SW480 (cell line): ENCODE data around the gene SYNE1.
A peak's percentile ranks its signal among the peaks of the same experiment; 100 is the strongest.

ENCODE experiments used
- DNase-seq: peaks from one replicate; pipeline ENCODE4 v3.0.0-alpha.2; 2016; ENCODE audit warnings: low spot score

The SYNE1 gene

DNA sequence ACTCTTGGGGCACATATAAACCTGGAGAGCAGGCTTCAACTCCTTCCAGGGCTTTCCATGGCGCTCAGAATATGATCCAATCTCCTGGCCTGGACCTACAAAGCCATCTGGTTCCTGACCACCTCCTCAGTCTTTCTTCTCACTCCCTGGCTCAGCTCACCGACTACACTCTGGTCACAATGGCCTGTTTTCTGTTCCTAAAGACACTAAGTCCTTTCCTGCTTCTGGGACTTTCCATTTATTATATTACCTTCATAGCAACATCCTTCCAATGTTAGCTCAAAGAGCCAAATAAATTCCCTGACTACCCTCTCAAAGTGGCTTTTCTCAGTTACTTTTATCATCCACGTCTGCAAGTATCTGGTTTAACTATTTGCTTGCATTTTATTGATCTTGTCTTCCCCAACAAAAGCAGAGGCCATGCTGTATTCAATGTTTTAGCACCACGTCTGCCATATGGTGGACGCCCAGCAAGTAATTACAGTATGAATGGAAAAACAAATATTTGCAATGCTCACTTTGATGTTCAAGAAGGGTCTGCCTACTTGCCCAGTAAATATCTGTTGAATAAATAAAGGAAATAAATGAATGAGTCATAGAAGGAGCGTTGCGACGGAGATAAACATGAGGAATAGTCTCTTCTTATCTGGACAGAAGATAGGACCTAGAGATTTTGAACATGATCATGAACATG lies 501.3 kb downstream of the SYNE1 start:
- DNase-seq, result peak; percentile 47

DNA sequence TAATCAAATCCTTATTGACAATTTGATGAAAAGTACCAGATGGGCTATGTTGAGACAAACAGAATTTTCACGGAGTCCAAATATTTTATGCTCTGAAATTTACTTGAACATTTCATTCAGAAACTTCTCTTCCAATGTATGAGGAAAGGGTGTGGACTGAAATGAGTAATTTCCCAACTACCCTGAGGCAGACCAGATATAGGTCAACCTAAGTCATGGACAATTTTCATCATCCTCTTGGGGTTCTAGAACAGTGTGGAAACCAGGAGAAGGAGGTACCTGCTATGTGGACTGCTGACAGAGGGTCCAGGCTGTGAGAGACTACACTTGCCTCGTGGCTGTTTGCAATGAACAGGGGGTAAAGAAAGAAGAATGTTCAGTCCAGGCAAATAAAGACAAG lies 506.7 kb downstream of the SYNE1 start:
- no peak for DNase-seq

DNA sequence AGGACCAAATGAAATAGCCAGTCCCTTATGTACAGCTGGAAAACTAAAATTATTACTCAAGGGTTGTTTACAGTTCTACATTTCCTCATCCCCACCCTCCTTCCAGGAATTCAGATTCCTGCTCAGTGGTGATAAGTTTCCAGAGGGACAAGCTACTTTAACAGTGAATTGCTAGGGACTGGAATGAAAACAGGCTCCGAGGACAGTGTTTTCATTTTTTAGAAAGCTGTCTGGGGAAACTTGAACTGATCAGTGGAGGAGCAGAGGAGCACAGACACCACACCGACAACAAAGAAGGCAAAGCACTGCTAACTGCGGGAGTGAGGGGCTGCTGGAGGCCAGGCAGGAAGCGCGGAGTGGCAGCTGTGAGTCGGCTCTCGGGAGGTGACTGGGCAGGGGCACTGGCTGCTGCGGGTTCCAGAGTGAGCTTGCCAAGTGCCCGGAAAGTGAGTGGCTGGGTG lies 507.4 kb downstream of the SYNE1 start:
- DNase-seq, result no peak

DNA sequence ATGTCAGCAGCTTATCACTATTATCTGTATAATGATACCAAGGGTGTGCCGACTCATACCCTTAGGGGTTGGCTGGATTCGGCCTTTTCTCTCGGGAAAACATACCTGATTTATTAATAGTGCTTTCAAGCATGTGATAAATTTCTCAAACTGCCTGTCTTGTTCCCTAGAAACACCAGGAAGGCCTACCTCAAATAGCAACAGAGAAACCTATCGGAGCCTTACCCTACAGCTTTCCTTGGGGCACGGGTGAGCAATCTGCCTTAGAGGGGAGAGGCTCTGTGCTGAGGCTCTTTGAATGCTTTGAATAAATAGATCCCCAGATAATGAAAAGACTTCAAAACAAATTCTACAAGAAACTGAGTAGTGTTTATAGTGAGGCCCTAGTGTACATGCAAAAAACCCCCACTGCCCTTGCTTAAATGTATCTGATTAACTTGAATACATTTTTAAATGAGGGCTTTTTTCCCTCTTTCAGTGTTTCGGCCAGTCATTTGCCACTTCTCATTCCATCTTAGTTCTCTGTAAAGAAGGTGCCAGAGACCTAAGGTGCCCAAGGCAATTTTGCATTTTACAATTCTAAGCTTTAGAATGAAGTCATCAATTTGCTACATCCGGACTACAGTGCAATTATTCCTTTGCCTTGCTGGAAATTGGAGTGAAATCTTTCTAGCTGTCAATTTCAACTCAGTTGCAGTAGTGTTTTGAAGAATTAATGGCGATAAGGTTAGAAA lies 509.6 kb downstream of the SYNE1 start:
- DNase-seq, result no peak

DNA sequence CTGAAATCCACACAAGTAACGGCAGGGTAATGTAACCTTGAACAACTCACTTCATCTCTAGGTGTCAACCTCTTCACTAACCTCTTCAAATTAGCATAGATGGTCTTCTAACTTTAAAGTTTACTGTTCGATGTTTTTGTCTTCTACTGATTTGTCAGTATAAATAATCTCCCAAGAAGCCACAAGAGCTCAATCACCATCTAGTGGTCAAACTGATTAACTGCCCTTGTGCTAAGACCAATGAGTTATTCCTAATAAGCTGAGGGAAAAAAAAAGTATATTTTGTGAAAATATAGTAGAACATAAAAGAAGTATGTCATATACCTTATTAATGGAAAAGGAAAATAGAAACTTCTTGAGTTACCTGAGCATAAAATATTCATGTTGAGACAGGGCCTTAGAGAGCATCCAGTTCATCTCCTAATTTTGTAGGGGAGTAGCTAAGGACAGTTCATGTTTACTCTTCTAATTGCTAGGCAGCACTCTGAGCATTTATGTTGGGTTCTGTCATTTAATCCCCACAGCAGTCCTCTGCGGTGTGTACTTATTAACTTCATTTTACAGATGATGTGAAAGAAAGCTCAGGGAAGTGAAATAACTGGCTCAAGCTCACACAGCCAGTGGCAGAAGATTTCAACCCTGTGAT lies 512.6 kb downstream of the SYNE1 start:
- DNase-seq, result peak; percentile 49

DNA sequence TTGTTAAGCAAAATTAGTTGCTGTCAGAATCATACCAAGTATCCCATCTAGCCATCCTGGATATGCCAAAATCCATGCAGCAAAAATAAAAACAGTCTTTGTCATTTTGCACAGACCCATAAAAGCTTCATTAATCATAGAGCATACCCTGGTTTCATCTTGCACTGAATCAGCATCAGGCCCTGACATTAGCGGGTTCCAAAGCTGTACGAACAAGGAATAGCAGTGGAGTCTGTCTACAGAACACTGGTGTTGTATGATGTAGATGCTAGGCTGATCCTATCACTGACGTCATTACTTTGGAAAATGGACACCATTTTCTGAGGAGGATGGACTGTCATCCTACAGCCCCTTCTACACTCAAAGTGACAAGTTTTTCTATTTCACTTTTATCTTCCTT lies 514.1 kb downstream of the SYNE1 start:
- no peak for DNase-seq

DNA sequence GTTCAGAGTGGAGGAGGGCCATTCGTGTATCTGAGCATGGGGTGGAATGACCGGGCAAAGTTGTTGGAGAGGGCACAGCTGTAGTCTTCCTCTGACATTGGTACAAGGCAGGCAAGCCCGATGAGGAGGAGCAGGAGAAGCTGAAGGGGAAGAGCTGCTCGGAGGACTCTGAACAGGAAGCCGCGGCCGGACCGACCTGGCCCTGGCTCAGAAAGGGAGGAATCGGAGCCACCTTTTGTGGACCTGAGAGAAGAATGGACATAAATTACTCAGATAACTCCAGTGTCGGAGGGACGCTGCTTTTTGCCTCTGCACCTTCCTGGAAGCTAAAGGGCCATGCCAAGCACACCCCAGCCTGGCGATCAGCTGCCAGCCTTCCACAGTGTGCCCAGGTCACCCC lies 514.7 kb downstream of the SYNE1 start:
- no peak for DNase-seq

DNA sequence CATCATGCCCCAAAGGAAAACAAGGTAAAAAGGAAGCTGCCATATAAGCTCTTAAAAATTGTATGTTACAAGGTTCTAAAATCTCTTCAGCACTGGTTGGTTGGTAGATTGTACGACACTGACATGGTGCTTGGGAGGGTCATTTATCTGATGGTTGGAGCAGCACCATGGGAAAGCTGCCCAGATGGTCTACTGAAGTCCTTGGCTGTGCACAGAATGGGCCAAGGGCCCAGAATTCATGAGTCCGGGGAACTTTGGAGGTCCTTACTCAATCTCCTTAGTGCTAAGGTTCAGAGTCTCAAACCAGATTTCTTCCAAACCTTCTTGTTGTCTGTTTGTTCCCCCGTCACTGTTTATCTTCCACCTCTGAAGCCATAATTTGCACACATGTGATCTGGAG lies 515.3 kb downstream of the SYNE1 start:
- DNase-seq, result no peak

DNA sequence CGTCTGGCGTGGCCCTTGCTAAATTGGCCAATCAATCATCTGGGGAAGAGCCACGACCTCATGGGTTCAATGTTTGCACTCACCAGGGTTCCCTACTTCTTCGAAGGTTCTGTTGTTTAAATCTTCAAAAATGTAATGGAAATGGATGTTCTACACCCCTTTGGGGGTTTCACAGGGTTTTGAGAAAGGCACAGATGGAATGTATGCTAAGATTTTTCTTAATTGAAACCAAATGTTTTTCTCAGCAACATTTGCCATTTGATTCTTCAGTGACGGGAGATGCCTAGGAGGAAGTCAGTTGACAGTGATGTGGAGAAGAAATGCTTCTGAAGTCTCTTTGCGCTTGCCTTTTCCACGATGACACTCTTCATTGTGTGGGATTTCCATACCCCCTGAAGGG lies 517.3 kb downstream of the SYNE1 start:
- DNase-seq, result no peak

DNA sequence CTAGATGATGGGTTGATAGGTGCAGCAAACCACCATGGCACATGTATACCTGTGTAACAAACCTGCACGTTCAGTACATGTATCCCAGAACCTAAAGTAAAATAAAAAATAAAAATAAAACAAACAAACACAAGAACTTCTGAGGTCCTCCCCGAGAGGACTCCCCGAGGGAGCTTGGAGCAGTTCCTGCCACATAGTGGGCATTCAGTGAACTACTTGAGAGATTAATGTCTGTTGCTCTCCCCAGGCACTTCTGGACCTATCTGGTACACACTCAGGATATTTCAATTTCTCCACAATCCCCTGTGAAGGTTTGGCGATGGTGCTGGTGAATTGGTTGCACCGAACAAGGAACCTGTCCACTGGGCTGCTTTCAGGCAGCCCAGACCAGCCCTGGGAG lies 518.5 kb downstream of the SYNE1 start:
- no peak for DNase-seq

DNA sequence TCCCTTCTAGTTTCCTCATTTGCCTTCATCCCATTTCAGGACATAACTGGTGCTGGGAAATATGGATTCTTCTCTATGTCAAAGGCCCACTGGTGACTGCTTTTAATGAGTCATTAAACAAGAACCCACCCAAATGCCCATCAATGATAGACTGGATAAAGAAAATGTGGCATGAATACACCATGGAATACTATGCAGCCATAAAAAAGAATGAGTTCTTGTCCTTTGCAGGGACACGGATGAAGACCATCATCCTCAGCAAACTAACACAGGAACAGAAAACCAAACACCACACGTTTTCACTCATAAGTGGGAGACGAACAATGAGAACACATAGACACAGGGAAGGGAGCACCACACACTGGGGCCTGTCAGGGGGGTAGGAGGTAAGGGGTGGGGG lies 518.9 kb downstream of the SYNE1 start:
- no peak for DNase-seq

DNA sequence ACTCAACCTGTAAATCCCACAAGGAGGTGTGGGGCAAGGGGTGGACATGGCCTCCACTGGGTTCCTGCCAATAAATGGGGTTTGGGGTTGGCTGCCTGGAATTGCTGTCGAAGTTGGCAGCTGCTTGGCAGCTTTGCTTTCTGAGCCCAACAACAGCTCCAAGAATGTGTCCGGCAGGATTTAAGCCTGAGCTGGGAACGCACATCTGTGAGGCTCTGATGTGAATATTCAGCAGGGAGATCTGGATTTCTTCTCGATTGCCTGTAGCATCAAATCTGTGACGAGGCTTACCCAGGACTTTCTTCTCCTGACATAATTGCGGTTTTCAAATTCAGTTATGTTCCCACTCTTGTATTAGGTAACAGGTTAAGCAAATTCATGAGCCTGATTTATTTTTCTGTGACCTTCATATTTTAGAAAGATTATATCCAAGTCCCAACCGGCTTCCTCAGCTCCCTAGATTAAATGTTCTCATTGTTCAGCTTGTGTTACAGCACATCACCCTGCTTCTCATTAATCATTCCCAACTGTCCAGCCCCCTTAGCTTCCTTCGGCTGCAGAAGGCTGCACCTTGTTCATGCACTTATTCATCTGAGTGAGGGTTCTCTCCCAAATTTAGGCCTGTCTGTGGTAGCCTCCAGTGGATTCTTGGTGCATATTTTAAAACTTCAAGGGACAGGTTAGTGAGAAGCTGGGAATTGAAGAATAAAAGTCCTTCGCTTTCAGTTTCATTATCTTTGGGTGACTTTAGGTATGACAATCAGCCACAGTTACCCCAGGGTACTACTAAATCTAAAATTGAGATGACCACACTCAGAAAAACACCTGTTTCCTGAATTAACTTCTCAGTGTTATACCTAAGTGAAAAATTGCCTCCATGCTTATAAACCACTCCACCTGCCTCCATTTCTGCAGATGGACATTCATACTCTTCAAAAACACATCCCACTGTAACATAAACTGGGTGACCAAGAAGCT lies 519.7 kb downstream of the SYNE1 start:
- no peak for DNase-seq

DNA sequence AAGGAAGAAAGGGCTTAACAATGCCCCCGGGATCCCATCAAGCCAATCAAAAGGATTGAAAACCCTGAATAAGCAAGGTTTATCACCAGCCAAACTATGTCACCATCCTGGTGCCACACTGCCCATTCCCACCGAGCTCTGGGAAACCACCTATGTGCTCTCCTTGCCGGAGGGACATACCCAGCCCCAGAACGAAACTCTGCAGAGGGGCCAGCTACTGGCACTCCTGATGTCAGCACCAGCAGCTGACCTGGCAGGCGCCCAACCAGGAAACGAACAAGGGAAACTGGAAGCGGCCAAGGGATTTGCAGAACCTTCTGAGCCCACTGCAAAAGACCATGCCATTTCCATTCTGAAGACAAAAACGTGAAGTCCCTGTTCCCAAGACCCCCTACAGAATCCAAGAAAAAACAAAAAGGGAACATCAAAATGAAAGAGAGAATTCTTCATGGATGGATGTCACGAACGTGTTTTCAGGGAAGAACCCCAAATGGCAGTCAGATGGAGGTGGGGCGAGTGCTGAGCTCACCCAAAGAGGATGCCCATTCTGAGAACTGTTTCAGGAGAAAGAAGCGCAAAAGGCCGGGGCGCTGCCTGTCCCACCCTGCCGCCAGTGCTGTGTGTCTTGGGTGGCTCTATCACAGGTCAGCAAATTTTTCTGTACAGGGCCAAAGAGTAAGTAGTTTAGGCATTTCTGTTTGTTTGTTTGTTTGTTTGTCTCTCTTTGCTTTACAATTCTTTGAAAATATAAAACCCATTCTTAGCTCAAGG lies 524.5 kb downstream of the SYNE1 start:
- DNase-seq, result no peak

DNA sequence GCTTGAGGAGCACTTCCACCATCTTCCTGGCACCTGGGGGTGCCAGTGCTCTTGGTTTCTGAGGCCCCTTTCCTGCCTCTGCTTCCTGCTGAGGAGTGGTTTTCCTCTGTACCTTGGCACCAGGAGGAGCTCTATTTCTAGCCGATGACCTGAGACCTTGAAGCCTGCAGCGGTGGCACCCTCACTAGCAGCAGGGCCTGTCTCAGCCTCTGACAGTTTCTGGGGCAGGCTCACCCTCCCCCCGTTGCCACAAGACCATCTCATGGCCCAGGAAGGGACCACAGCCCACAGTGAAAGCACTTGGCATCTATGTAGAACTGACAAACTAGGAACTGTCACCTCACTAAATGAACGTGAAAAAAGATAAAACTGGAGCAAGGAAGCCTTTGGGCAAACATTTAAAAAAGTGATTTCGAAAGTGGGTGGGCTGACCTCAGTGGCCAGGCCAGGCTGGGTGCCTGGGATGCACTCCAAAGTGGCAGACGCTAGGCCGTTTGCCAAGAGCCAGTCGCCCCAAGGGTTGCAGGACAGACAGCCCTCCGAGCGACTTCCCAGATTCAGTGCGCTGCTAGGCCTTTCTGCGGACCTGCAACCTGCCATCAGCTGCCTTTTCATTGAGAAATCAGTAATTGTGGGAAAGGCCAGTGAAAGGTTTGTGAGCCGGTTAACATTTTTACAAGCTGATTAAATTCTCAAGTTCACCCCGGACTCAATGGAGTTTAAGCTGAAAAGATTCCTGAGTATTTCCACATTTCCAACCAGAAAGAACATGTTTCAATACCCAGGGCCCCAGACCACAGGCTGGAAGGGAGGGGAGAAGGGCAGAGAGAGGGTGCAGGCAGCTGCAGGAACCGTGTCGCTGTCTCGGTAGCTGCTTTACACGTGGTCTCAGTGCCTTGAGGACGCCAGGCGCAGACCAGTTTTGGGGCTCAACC lies 526.0 kb downstream of the SYNE1 start:
- no peak for DNase-seq

DNA sequence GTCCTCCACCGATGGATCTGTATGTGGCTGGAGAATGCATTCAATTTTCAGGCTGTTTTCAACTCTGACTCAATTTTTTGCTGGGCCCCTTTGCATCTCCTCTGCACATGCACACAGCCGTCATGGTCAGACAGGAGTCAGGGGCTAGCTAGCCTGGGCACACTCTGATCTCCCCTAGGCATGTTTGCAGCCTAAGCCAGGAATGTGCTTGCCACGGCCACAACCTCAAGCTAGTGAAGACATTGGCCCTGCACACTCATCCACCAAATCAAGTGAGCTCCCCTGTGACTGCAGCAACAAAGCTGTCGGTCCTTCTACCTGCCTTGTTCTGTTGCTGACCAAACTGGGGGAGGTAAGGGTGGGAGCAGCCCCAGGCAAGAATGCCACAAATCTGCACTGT lies 529.2 kb downstream of the SYNE1 start:
- no peak for DNase-seq

DNA sequence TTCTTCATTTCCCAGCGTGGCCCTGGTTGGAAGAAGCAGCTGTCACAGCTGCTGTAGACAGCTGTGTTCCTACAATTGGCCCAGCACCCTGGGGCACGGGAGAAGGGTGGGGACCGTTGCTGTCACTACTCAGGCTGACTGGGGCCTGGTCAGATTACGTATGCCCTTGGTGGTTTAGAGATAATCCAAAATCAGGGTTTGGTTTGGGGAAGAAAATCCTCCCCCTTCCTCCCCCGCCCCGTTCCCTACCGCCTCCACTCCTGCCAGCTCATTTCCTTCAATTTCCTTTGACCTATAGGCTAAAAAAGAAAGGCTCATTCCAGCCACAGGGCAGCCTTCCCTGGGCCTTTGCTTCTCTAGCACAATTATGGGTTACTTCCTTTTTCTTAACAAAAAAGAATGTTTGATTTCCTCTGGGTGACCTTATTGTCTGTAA lies 537.0 kb downstream of the SYNE1 start:
- DNase-seq, result no peak

DNA sequence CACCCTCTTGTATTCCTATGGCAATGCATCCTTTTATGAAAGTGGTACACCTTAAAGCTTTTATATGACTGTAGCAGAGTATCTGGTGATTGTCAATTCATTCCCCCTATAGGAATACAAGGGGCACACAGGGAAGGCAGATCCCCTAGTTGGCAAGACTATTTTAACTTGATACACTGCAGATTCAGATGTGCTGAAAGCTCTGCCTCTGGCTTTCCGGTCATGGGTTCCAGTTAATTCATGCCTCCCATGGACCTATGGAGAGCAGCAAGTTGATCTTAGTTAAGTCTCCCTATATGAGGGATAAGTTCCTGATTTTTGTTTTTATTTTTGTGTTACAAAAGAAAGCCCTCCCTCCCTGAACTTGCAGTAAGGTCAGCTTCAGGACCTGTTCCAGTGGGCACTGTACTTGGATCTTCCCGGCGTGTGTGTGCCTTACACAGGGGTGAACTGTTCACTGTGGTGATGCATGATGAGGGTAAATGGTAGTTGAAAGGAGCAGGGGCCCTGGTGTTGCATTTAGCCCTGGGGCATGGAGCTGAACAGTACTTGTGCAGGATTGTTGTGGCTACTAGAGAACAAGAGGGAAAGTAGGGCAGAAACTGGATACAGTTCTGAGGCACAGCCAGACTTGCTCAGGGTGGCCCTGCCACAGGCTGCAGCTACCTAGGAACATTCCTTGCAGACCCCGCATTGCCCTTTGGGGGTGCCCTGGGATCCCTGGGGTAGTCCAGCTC lies 537.5 kb downstream of the SYNE1 start:
- DNase-seq, result no peak

DNA sequence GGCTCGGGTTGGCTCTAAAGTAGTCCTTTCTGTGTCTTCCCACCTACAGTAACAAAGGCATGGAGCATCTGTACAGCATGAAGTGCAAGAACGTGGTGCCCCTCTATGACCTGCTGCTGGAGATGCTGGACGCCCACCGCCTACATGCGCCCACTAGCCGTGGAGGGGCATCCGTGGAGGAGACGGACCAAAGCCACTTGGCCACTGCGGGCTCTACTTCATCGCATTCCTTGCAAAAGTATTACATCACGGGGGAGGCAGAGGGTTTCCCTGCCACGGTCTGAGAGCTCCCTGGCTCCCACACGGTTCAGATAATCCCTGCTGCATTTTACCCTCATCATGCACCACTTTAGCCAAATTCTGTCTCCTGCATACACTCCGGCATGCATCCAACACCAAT lies 538.5 kb downstream of the SYNE1 start:
- no peak for DNase-seq

DNA sequence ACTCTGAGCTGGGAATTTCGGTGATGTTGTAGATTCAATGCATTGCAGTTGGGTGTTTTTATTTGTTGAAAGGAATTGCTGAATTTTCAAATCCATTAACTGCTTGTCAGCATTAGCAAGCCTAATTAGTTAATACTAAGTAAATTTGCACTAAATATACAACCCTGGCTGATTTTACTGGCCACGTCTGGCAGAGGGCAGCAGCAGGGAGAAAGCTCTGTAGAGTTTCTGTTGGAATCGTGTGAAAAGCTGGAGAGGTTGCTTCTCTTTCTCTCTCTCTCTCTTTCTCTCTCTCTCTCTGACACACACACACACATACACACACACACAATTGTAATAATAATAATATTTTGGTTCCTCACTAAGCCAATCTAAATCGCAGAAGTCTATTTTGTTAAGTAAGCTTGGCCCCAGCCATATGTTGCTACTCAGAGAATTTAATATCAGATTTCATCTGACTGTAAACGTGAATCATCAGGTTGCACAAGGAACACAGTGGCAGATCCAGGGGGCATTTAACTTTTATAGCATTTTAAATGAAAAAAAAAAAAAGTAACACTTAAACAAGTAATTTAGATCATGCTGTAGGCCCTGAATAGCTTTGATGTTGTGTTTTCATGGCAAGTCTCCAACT lies 540.2 kb downstream of the SYNE1 start:
- DNase-seq, result no peak
